ENCODE measurements around the gene MYLK4. TPM values are rescaled to one million over a fixed set of nuclear protein-coding genes. Genes with fewer than 3 reads are reported as not detected.

The MYLK4 gene
- total and polyA plus RNA-seq, 2 of the 13 experiments (the other 11 are each of a cell fraction or from before 2014, with no cell fraction given): 0.26 to 0.29 TPM

- Histone ChIP-seq H3K4me1 (ENCODE audit: insufficient read depth, low read length) (no peaks in the 10 kb centered on the region), H3K4me2 (ENCODE audit: low read depth, low read length) (no peak overlapping the region), H4K20me1 (ENCODE audit: insufficient read depth, low read length) (no peaks in the 10 kb centered on the region), H3K36me3 (replicated peaks in 1 of 2; ENCODE audit: control insufficient read depth in 1 of 2, insufficient read depth in 2 of 2, low read length in 2 of 2) (no peaks in the 10 kb centered on the region), H3K79me2 (ENCODE audit: insufficient read depth, low read length) (no peaks in the 10 kb centered on the region), H3K27me3 (ENCODE audit: control insufficient read depth in 1 of 2, insufficient read depth in 2 of 2, low read length in 2 of 2) (no peaks in the 10 kb centered on the region), H3K4me3 (replicated peaks in 1 of 3; ENCODE audit: insufficient read depth in 1 of 3, low read depth in 2 of 3, low read length in 3 of 3) (no peak overlapping the region), H3K27ac (ENCODE audit: extremely low read length, insufficient read depth, low read length) (no peak overlapping the region), H2AFZ (ENCODE audit: low read length) (no peak overlapping the region), H3K9ac (ENCODE audit: insufficient read depth, low read depth, low read length) (no peak overlapping the region), H3K9me3 (ENCODE audit: low read length) (no peaks in the 10 kb centered on the region)
- no peak for TF ChIP-seq MEIS1 (CRISPR knock-in tag; IDR thresholded peaks at IDR 0.05; ENCODE audit: borderline replicate concordance)
- TF ChIP-seq SALL2 (CRISPR knock-in tag; IDR thresholded peaks at IDR 0.05): no peak
- no peak for TF ChIP-seq NBN (conservative IDR thresholded peaks at IDR 0.05)
- no peak for TF ChIP-seq ZNF484 (CRISPR knock-in tag; IDR thresholded peaks at IDR 0.05; ENCODE audit: borderline replicate concordance, low read depth)
- no peak for TF ChIP-seq CEBPB (IDR thresholded peaks at IDR 0.05; ENCODE audit: borderline replicate concordance, low read depth, low read length)
- TF ChIP-seq BCL6 (CRISPR knock-in tag; IDR thresholded peaks at IDR 0.05): no peak
- no peak for TF ChIP-seq ZNF816 (CRISPR knock-in tag; IDR thresholded peaks at IDR 0.05; ENCODE audit: borderline replicate concordance)
- no peak for TF ChIP-seq ZNF616 (CRISPR knock-in tag; IDR thresholded peaks at IDR 0.05; ENCODE audit: low read depth)
- no peak for TF ChIP-seq ERF (CRISPR knock-in tag; IDR thresholded peaks at IDR 0.05)
- no peak for TF ChIP-seq ESRRA (CRISPR knock-in tag; IDR thresholded peaks at IDR 0.05; ENCODE audit: low read depth)
- POLR2A ChIA-PET: no interaction called here
- intact Hi-C loops (cut with micrococcal nuclease; ENCODE audit: unreplicated experiment): no loop called here
- CTCF ChIA-PET (ENCODE audit: low intra/inter-chr PET ratio, low total read pairs): no interaction called here
- BruUV-seq (replicated peaks): no TSS peak
- ATAC-seq (no peak), DNase-seq (ENCODE audit: low spot score) (no peak), FAIRE-seq (no peak)
- WGBS (ENCODE audit: low lambda C conversion rate): 54% methylated on average over 3 of the region's 3 CpGs
- in situ Hi-C loops (cut with HindIII; ENCODE audit: extremely low pct_ligation_motif_present, low pct_unique_long_range_greater_than_20kb): no loop called here
Observed at GRCh38 chr6:2652611-2653010, 98.1 kb downstream of the MYLK4 start.

GRCh38 chr6:2651961-2652360 is 98.8 kb downstream of the MYLK4 start:
- ATAC-seq: no peak
- H3K9me3 ChIP-seq (ENCODE audit: low read length): no peaks in the 10 kb centered on the region
- in situ Hi-C loops (cut with HindIII; ENCODE audit: extremely low pct_ligation_motif_present, low pct_unique_long_range_greater_than_20kb) (no loop called here), intact Hi-C loops (cut with micrococcal nuclease; ENCODE audit: unreplicated experiment) (no loop called here)
- H3K4me3 ChIP-seq (replicated peaks in 1 of 3; ENCODE audit: insufficient read depth in 1 of 3, low read depth in 2 of 3, low read length in 3 of 3): no peak overlapping the region
- CTCF ChIA-PET (ENCODE audit: low intra/inter-chr PET ratio, low total read pairs): no interaction called here
- no peak overlapping the region for H3K9ac ChIP-seq (ENCODE audit: insufficient read depth, low read depth, low read length)
- H3K4me1 ChIP-seq (ENCODE audit: insufficient read depth, low read length): no peaks in the 10 kb centered on the region
- no peaks in the 10 kb centered on the region for H3K79me2 ChIP-seq (ENCODE audit: insufficient read depth, low read length)
- TF ChIP-seq ZNF614 (CRISPR knock-in tag; IDR thresholded peaks at IDR 0.05; ENCODE audit: borderline replicate concordance): no peak
- H3K36me3 ChIP-seq (replicated peaks in 1 of 2; ENCODE audit: control insufficient read depth in 1 of 2, insufficient read depth in 2 of 2, low read length in 2 of 2): no peaks in the 10 kb centered on the region
- H2AFZ ChIP-seq (ENCODE audit: low read length): no peak overlapping the region
- DNase-seq (ENCODE audit: low spot score): no peak
- H3K27me3 ChIP-seq (ENCODE audit: control insufficient read depth in 1 of 2, insufficient read depth in 2 of 2, low read length in 2 of 2): no peaks in the 10 kb centered on the region
- POLR2A ChIA-PET: no interaction called here
- no peak for FAIRE-seq
- WGBS (ENCODE audit: low lambda C conversion rate): 56% methylated on average over 3 of the region's 3 CpGs
- no peaks in the 10 kb centered on the region for H4K20me1 ChIP-seq (ENCODE audit: insufficient read depth, low read length)
- no peak overlapping the region for H3K27ac ChIP-seq (ENCODE audit: extremely low read length, insufficient read depth, low read length)
- no peak overlapping the region for H3K4me2 ChIP-seq (ENCODE audit: low read depth, low read length)
- no TSS peak for BruUV-seq (replicated peaks)

Data from HepG2 (cell line).